GM19043 (cell line): ENCODE measurements around the gene NUMB.
"Not testable (repeated sequence)": the region's sequence is repeated elsewhere in the genome, so short reads cannot be mapped to it uniquely, and the experiment has no call there.

Experiments
- ATAC-seq: cut with Tn5 transposase; IDR thresholded peaks from one replicate; pipeline ENCODE4 v1.9.1; 2021; ENCODE audit warnings: low read depth; ENCODE audit not compliant: unreplicated experiment

NUMB gene

DNA sequence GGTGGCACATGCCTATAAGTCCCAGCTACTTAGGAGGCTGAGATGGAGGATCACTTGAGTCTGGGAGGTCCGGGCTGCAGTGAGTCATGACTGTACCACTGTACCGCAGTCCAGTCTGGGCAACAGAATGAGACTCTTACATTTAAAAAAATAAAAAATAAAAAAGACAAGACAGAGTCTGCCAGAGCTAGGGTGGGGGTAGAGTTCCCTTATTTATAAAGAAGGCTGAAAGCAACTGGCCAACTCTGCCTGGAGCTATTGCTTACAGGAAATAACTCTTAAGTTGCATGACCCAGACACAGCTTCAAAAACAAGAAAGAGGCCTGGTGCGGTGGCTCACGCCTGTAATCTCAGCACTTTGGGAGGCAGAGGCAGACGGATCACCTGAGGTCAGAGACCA lies 31.5 kb downstream of the NUMB start:
- no peak for ATAC-seq

DNA sequence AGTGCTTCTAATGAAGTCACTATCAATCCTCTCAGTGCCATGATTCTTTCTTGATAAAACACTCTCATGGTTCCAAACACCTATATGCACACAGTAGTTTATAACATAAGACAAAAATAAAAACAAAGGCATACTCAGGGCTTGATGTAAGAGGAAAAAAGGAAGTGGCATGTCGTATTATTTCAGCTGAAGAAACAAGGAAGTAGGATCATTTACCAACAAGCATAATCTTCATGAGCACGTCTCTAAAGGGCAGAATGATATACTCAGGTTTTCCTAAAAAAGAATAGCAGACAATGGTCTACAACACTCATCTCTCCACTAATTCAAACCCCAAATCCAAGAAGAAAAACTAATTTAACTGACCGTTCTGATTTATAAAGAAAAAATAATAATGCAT lies 33.9 kb downstream of the NUMB start:
- ATAC-seq: no peak

- ATAC-seq: not testable (repeated sequence)
Observed at GRCh38 chr14:73423092-73423491, 35.3 kb downstream of the NUMB start.

GRCh38 chr14:73422515-73422914 lies 35.8 kb downstream of the NUMB start:
- no peak for ATAC-seq

DNA sequence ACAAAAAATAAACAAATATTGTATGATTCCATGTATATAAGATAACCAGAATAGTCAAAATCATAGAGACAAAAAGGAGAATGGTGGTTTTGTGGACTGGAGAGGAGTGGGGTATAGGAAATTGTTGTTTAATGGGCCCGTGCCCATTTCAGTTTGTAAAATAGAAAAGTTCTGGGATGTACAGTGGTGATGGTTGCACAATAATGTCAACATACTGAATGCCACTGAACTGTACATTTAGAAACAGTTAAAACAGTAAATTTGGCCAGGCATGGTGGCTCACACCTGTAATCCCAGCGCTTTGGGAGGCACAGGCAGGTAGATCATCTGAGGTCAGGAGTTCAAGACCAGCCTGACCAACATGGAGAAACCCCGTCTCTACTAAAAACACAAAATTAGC lies 40.1 kb downstream of the NUMB start:
- ATAC-seq: no peak

GRCh38 chr14:73406248-73406647 lies 52.1 kb downstream of the NUMB start:
- not testable (repeated sequence) for ATAC-seq

- no peak for ATAC-seq
Observed at GRCh38 chr14:73403181-73403752, 55.1 kb downstream of the NUMB start.

- ATAC-seq: no peak
Observed at GRCh38 chr14:73402579-73402978, 55.8 kb downstream of the NUMB start.

- no peak for ATAC-seq
Observed at GRCh38 chr14:73397810-73398209, 60.5 kb downstream of the NUMB start.

- no peak for ATAC-seq
Observed at GRCh38 chr14:73394317-73394716, 64.0 kb downstream of the NUMB start.

- no peak for ATAC-seq
Observed at GRCh38 chr14:73393375-73393774, 65.0 kb downstream of the NUMB start.

DNA sequence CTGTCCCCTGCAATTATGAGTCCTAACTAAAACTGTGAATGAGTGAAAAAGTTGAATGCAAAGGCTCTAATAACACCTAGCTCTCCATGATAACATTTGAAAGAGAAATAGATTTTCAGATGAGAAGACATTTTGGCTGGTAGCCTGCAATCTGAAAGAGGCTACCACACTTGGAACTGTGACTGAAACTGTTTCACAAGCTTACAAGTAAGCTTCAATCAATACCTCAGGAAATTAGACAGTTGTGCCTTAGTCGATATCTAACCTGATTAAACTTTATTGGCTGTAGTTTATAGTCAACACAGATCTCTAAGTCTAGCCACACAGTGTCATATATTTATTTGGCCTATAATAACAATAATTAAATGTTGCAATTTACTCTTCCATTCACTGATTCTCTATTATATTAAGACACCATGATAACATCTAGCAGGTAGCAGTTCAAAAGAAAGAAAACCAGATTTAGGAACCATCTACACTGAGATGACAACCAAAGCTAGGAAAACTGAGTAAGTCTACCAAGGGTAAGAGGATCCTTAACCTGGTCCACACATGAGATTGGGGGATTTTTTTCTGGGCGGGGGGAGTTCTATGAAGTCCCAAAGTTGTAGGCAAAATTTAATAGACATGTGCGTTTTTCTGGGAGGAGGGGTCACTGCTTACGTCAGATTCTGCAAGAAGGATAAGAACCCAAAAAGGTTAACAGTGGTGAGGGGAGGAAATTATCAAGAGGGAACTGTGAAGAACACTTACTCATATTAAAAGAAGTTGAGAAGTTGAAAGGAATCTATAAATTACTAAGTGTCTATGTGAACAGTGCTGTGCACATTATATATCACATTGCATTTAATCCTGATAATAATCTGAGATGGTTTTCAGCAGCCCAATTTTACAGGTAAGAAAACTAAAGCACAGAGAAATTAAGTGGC lies 65.8 kb downstream of the NUMB start:
- no peak for ATAC-seq

- ATAC-seq: peak; percentile 42
Observed at GRCh38 chr14:73387860-73388259, 70.5 kb downstream of the NUMB start.

DNA sequence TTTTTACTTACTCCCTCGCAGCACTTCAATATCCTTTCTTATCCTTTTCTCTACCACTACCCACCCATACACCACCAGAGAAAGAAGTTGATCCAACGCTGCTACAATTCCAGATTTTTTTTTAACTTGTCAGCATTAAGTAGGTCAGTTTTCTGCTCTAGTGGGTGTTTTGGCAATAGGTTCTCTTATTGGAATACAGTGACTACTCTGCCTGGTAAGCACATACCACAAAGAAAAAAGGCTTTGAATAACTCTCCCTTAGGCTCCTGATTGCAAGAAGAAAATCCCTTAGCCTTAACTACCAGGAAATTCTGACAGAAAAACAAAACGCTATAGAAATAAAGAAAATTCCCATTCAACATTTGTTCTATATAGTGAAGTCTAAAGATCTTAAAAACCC lies 72.0 kb downstream of the NUMB start:
- no peak for ATAC-seq

DNA sequence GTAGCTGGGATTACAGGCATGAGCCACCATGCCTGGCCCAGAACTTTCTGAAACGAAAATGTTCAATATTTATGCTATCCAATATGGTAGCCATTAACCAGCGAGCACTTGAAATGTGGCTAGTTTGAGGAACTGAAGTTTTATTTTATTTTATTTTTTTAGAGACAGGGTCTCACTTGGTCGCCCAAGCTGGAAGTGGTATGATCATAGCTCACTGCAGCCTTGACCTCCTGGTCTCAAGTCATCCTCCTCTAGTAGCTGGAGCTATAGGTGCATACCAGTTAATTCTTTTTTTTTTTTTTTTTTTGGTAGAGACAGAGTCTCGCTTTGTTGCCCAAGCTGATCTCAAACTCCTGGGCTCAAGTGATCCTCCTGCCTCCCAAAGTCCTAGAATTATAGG lies 73.3 kb downstream of the NUMB start:
- ATAC-seq: not testable (repeated sequence)

GRCh38 chr14:73383356-73383755 lies 75.0 kb downstream of the NUMB start:
- ATAC-seq: no peak

DNA sequence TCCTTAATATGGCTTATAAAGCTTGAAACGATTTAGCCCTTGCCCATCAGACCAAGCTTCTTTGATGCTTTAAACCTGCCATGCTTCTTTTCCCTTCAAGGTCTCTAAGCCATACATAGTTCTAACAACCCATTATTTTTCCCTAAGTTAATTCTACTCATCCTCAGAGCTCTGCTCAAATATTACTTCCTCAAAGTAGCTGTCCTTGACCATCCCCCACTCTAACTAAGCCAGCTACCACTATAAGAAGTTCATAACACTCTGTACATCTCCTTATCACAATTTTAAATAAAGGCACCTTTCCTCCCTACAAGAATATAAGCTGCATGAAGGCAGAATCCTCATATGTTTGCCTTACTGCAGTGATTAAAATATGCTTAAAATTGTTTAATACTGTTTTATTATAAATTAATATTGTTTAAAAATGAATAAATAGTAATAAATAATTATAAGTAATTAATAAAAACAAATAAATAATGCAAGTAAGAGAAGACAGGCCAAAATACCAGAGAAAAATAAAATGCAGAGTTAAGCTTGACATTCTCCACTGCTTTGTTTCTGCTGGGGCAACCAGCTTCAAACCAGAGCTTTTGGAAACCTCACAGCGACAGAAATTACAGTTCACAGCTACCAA lies 76.8 kb downstream of the NUMB start:
- no peak for ATAC-seq

DNA sequence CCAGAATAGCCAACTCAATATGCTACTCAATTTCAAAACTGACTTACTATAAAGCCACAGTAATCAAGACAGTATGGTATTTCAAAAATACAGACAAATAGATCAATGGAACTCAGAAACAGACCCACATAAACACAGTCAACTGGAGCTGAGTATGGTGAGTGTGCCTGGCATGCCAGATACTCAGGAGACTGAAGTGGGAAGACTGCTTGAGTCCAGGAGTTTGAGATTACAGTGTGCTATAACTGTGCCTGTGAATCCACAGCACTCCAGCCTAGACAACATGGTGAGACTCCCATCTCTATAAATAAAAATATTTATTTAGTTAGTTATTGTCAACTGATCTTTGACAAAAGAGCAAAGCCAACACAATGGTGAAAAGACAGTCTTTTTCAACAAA lies 81.8 kb downstream of the NUMB start:
- ATAC-seq: no peak

GRCh38 chr14:73375861-73376260 lies 82.5 kb downstream of the NUMB start:
- ATAC-seq: no peak

DNA sequence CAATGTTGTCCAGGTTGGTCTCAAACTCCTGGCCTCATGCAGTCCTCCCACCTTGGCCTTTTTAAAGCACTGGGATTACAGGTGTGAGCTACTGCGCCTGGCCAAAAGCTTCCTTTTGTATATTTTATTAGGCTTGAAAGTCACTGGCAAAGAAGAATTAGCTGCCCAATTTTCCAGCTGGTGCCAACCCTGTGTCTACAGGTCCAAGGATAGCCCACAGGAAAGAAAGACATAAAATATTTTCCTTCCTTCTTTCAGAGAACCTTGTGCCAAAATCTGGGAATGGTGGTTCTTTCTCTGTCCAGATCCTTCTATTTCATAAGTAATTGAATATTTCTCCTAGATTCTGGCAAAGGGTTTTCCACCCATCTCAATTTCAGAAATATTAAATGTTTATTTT lies 84.1 kb downstream of the NUMB start:
- ATAC-seq: no peak

DNA sequence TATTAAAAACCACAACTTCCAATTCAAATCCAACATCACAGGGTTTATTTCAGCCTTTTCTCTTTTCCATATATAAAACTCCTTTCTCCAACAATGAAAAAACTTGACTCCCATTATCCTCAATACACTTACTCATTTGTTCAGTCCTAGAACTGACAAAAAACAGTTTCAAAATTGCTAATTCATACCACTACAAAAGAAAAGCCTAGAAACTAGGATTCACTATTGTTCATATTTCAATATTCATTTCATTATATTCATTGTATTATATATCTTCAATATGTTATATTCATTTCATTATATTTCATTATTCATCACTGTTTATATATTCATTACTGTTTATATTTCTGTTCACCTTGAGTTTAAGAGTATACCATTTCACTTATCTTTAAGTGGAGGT lies 85.8 kb downstream of the NUMB start:
- no peak for ATAC-seq

- ATAC-seq: no peak
Observed at GRCh38 chr14:73370561-73370960, 87.8 kb downstream of the NUMB start.
